AG04450 (cell line): ENCODE results near the gene SLC25A15. TPM values are rescaled to one million over a fixed set of nuclear protein-coding genes. Genes with fewer than 3 reads are reported as not detected.

Experiments
- CTCF ChIA-PET: fragments of 300-600, 350-600 bp; formaldehyde crosslinking; extraction: SDS; loops from one replicate; lab custom pipeline; 2022; ENCODE audit warnings: antibody characterized with exemption, inconsistent platforms; lab: Charles Lee
- POLR2A ChIA-PET: fragments of 350-600 bp; formaldehyde crosslinking; extraction: SDS; loops from one replicate; lab custom pipeline; 2021; ENCODE audit warnings: antibody characterized with exemption, inconsistent platforms; lab: Yijun Ruan, JAX
- DNase-seq: peaks from one replicate; pipeline ENCODE4 v3.0.0-alpha.2; 2011; ENCODE audit warnings: low read depth, low spot score
- H3K27ac ChIP-seq: one replicate; pipeline ENCODE4 v1.5.1; 2012; ENCODE audit warnings: low read depth, low read length, control low read depth
- H3K27me3 ChIP-seq: one replicate; pipeline ENCODE4 v1.6.0; 2012; ENCODE audit warnings: low read length; ENCODE audit not compliant: control insufficient read depth, insufficient read depth
- H3K4me3 ChIP-seq: 2 replicates; pipeline ENCODE4 v1.5.1; 2011; ENCODE audit warnings: mild to moderate bottlenecking, low read depth, low read length, control low read depth
- H3K9me3 ChIP-seq: 2 replicates; pipeline ENCODE4 v1.5.1; 2012; ENCODE audit warnings: low read length; ENCODE audit not compliant: control insufficient read depth, insufficient read depth
- polyA plus RNA-seq: library from polyadenylated mRNA; depleted of rRNA; stranded (reverse); fragments of >200 nt; gene quantifications from 2 replicates; pipeline ENCODE4 v1.2.3, GENCODE V29; 2011
- TF ChIP-seq, protein P1 (sequence below): IDR thresholded peaks from 2 replicates; pipeline ENCODE4 v1.5.1; 2011; ENCODE audit warnings: low read depth, low read length, control low read depth, inconsistent platforms

The SLC25A15 gene
- polyA plus RNA-seq, 1 experiment = 9.9 TPM

DNA sequence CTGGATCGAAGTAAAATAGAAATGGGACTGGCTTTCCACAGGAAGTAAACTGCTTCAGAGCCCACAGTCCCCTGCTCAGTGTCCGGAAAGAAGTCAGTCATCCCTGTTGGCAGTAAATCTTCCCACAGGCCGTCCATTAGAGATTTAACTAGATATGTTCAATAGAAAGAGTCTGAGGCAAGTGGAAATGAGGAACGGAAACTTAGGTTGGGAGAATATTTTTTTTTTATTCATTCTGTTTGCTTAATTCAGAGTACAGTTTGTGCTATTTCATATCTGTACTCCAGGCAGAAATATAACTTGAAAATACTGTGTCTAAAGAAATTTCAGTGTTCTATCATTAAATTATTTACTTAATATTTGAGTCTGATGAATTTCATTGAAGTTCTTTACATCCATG, 22.7 kb downstream of the SLC25A15 start:
- DNase-seq = no peak
- H3K4me3 ChIP-seq = no peak overlapping the region
- ChIA-PET POLR2A (no interaction called here), CTCF (interaction anchor here (0.5 kb wide), 1 partner anchor 241 kb away, joined by 3 read pairs; no protein-coding TSS in a partner anchor)
- H3K9me3 ChIP-seq = no peaks in the 10 kb centered on the region; the same call in 1 of the 2 replicates
- no peaks in the 10 kb centered on the region for H3K27me3 ChIP-seq
- TF ChIP-seq, protein P1, sequence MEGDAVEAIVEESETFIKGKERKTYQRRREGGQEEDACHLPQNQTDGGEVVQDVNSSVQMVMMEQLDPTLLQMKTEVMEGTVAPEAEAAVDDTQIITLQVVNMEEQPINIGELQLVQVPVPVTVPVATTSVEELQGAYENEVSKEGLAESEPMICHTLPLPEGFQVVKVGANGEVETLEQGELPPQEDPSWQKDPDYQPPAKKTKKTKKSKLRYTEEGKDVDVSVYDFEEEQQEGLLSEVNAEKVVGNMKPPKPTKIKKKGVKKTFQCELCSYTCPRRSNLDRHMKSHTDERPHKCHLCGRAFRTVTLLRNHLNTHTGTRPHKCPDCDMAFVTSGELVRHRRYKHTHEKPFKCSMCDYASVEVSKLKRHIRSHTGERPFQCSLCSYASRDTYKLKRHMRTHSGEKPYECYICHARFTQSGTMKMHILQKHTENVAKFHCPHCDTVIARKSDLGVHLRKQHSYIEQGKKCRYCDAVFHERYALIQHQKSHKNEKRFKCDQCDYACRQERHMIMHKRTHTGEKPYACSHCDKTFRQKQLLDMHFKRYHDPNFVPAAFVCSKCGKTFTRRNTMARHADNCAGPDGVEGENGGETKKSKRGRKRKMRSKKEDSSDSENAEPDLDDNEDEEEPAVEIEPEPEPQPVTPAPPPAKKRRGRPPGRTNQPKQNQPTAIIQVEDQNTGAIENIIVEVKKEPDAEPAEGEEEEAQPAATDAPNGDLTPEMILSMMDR = no peak
- H3K27ac ChIP-seq = no peak overlapping the region

DNA sequence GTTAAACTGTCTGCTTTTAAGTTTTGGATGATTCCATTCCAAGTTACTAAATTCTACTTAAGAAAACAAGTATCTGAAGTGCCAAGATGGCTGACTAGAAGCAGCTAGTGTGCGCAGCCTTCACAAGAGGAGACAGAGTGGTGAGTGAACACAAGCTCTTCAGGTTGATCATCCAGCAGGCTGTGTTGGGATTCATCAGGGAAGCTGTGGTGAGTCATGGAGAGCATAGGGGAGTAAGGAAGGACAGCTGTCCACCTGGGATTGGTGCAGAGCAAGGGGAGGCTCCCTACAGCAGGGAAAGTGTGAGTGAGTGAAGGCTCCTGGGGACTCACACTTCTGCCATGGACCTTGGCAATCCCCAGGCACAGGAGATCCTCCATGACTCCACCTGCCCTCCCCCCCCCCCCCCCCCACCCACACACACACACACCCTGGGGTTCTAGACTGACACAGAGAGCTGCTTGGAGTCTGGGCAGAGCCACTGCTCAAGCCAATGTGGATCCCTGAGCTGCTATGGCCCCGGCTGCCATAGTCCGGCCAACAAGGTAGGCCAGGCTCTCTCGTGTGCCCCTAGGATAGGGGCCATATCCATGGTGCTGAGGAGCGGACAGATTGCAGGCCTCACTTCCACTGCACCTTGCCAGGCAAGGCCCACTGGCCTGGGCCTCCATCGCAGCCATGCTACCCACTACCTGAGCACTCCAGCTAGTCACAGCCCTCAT, 23.5 kb downstream of the SLC25A15 start:
- ChIA-PET CTCF (interaction anchor here (2.9 kb wide), 1 partner anchor 35 kb away, joined by 13 read pairs; no protein-coding TSS in a partner anchor), POLR2A (interaction anchor here (0.5 kb wide), 1 partner anchor 86 kb away, joined by 6 read pairs; no protein-coding TSS in a partner anchor)
- Histone ChIP-seq H3K9me3 (no peaks in the 10 kb centered on the region; the same call in 1 of the 2 replicates), H3K27ac (peak overlapping the region; percentile 21), H3K4me3 (no peak overlapping the region), H3K27me3 (no peaks in the 10 kb centered on the region)
- peak; percentile 16 for DNase-seq
- TF ChIP-seq, protein P1 = no peak

DNA sequence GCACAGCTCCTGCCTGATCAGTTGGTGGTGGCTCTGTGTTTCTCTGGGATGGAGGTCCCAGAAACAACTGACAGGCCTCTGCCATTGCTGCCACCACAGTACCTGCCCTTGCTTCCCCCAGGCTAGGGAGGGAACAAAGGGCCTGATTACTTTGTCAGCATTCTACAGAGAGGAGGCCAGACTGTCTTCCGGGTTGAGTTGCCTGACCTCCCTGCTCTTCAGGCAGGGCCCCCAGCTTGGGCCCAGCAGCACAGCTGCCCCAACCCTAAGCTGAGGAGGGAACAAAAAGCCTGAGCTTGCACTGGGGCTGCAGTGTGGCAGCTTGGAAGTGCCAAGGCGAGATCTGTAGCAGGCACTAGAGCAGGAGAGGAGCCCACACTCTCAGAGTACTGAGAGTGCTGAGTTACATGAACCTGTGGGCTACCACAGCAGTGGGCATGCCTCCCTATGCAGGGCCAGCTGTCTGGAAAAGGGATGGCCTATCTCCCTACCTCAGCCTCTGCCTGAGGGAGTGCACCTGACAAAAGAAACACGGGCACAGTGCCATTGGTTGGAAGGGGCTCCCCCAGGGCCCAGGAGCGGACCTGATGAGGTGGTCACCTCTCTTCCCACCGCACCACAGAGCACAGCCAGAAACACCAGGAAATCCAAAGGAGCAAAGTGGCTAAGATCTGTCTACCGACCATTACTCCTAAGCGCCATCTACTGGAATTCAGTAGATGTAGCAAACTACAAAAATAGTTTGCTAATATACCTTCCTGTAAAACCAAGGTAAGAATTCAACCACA, 24.4 kb downstream of the SLC25A15 start:
- CTCF ChIA-PET = interaction anchor here (0.8 to 2.9 kb wide), 12 partner anchors 8 to 1122 kb away, joined by 3 to 13 read pairs (median 4); partner anchors contain the start of gene SLC25A15
- TF ChIP-seq, protein P1 = peak; percentile 52
- no peak overlapping the region for H3K27ac ChIP-seq
- no peak overlapping the region for H3K4me3 ChIP-seq
- no peaks in the 10 kb centered on the region for H3K27me3 ChIP-seq
- H3K9me3 ChIP-seq = no peaks in the 10 kb centered on the region; the same call in 1 of the 2 replicates
- POLR2A ChIA-PET = no interaction called here
- DNase-seq = no peak

DNA sequence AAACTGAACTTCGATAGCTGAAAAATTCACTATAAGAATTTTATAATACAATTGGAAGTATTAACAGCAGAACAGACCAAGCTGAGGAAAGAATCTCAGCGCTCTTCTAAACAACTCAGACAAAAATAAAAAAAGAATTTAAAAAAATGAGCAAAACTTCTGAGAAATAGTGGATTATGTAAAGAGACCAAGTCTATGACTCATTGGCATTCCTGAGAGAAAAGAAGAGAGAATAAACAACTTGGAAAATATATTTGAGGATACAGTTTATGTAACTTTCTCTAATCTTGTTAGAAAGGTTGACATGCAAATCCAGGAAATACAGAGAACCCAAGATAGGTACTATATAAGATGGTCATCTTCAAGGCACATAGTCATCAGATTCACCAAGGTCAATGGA, 25.4 kb downstream of the SLC25A15 start:
- Histone ChIP-seq H3K4me3 (no peak overlapping the region), H3K9me3 (no peaks in the 10 kb centered on the region; the same call in 1 of the 2 replicates), H3K27me3 (no peaks in the 10 kb centered on the region), H3K27ac (no peak overlapping the region)
- POLR2A ChIA-PET = no interaction called here
- no peak for DNase-seq
- TF ChIP-seq, protein P1 = no peak
- CTCF ChIA-PET = interaction anchor here (0.8 to 2.9 kb wide), 12 partner anchors 9 to 1123 kb away, joined by 3 to 13 read pairs (median 4); partner anchors contain the start of gene SLC25A15
